Mucosa of stomach (tissue), 1 donor: ENCODE data around the gene TGFB3.
"Not testable (repeated sequence)": the region's sequence is repeated elsewhere in the genome, so short reads cannot be mapped to it uniquely, and the experiment has no call there.

ENCODE experiments used
- H3K27me3 ChIP-seq: one replicate; pipeline ENCODE4 v1.7.0; 2013; ENCODE audit warnings: mild to moderate bottlenecking, low read length; ENCODE audit not compliant: control insufficient read depth, insufficient read depth
- H3K36me3 ChIP-seq: one replicate; pipeline ENCODE4 v1.7.0; 2013; ENCODE audit warnings: low read length; ENCODE audit not compliant: control insufficient read depth, insufficient read depth
- H3K4me1 ChIP-seq: one replicate; pipeline ENCODE4 v1.7.0; 2013; ENCODE audit warnings: mild to moderate bottlenecking, low read length; ENCODE audit not compliant: control insufficient read depth, insufficient read depth
- H3K4me3 ChIP-seq: one replicate; pipeline ENCODE4 v1.7.0; 2013; ENCODE audit warnings: low read length
- H3K9ac ChIP-seq: one replicate; pipeline ENCODE4 v1.7.0; 2013; ENCODE audit warnings: mild to moderate bottlenecking, low read length, moderate library complexity
- H3K9me3 ChIP-seq: one replicate; pipeline ENCODE4 v1.7.0; 2013; ENCODE audit warnings: mild to moderate bottlenecking, low read length, moderate library complexity; ENCODE audit not compliant: control insufficient read depth
- donor health status: Pancreatic carcinoma.

The TGFB3 gene

DNA sequence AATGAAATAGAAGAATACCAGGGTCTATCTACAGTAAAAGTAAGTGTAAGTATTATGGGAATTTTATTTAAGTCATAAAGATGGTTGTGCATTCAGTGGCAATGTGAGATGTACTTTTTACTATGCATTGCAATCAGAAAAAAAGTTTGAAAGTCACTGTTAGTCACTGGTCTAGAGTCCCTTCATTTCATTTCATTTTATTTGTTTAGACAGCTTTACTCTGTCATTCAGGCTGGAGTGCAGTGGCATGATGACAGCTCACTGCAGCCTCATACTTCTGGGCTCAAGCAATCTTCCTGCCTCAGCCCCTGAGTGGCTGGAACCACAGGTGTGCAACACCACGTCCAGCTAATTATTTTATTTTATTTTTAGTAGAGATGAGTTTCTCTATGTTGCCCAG, 42.6 kb downstream of the TGFB3 start:
- H3K9me3 ChIP-seq, result no peaks in the 10 kb centered on the region
- no peaks in the 10 kb centered on the region for H3K4me1 ChIP-seq
- H3K9ac ChIP-seq, result no peak overlapping the region
- H3K4me3 ChIP-seq, result no peak overlapping the region
- no peaks in the 10 kb centered on the region for H3K27me3 ChIP-seq
- no peaks in the 10 kb centered on the region for H3K36me3 ChIP-seq

DNA sequence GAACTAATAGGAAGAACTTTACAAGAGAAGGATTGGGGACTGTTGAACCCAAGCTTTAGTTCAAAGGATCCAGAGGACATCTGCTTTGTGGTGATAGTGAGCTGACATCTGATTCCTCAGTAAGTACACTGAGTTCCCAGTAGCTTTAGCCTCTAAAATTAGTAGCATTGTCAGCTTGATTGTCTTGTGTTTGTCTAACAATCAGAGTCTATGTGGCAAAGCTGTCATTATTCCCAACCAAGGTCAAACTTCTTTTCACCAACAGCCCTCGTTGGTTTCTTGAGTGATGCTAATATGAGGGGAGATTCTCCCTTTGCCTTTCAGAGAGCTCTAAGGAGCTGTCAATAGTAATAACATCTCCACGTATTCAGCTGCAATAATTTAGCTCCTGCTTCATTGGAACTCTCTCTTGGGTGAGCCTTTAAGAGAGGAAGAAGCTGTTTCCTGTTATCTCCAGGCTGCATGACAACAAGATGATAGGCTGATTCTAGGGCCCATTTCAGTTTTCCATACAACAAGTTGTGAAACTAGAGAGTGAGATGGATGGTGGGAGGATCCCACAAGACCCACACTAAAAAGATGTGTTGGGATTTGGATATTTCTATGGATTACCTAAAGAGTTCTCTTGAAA, 46.7 kb downstream of the TGFB3 start:
- Histone ChIP-seq H3K4me1 (no peaks in the 10 kb centered on the region), H3K4me3 (no peak overlapping the region), H3K36me3 (no peaks in the 10 kb centered on the region), H3K9ac (no peak overlapping the region), H3K27me3 (no peaks in the 10 kb centered on the region), H3K9me3 (no peaks in the 10 kb centered on the region)

DNA sequence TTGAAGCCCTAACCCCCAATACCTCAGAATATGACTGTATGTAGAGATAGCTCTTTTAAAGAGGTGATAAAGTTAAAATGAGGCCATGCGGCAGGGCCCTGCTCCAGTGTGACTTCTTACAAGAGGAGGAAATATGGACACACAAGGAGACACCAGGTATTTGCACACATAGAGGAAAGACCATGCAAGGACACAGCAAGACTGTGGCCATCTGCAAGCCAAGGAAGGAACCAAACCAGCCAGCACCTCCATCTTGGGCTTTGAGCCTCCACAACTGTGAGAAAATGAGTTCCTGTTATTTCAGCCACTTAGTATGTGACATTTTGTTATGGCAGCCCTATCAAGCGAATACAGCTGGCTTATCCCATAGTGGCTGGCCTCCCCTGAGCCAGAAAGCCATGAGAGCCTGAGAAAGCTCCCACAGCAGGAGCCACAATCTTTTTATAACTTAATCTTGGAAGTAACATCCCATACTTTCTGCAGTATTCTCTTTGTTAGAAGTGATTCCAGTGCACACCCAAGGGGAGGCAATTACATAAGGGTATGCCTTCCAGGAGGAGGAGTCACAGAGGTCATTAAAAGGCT, 48.0 kb downstream of the TGFB3 start:
- no peaks in the 10 kb centered on the region for H3K4me1 ChIP-seq
- H3K9ac ChIP-seq, result no peak overlapping the region
- H3K27me3 ChIP-seq, result no peaks in the 10 kb centered on the region
- H3K4me3 ChIP-seq, result no peak overlapping the region
- H3K36me3 ChIP-seq, result no peaks in the 10 kb centered on the region
- no peaks in the 10 kb centered on the region for H3K9me3 ChIP-seq

DNA sequence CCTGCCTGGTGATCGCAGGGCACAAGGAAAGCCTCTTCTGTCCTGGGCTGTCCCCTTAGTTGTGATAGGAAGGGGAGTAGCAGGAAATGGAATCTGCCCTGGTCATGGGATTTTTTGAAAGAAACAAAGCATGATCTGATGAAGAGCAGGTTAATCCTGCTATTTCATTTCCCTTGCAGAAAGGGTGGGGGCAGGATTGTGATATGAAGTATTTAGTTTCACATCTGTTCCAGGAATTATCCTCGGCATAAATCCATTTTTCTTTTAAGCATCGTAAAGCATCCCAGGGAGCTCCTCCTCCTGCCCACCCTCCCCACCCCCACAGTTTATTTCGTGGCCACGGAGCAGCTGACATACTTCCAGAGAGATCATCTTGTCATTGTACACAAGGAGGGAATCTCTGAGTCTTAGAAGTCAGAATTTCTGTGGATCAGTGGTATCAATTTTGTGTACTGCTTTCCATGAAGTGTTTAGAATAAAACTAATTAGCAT, 53.1 kb downstream of the TGFB3 start:
- no peaks in the 10 kb centered on the region for H3K36me3 ChIP-seq
- H3K27me3 ChIP-seq, result no peaks in the 10 kb centered on the region
- no peaks in the 10 kb centered on the region for H3K9me3 ChIP-seq
- H3K9ac ChIP-seq, result no peak overlapping the region
- H3K4me3 ChIP-seq, result no peak overlapping the region
- no peaks in the 10 kb centered on the region for H3K4me1 ChIP-seq

DNA sequence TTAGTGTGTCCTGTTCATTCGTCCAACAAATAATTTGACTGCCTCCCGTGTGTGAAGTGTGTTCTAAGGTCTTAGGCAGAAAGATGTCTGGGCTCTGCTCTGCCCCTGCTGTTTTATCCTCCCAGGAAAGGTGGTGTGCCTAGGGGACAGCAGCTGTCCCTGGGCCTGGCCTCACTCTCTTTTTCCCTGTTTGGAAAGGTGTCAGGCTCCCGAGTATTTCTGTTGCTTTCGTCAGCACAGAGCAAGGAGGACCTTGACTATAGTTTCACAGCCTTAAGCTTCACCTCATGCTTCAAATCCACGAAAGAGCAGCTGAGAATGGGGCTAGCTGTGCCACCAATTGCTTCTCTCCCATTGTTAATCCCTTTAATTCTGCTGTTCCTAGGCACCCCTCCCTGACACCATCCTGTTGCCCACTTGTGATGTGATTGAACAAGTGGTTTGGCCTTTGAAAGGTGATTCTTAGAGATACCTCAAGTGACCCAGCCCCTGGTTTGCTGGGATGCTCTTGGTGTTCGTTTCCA, 54.2 kb downstream of the TGFB3 start:
- no peaks in the 10 kb centered on the region for H3K4me1 ChIP-seq
- H3K4me3 ChIP-seq, result no peak overlapping the region

DNA sequence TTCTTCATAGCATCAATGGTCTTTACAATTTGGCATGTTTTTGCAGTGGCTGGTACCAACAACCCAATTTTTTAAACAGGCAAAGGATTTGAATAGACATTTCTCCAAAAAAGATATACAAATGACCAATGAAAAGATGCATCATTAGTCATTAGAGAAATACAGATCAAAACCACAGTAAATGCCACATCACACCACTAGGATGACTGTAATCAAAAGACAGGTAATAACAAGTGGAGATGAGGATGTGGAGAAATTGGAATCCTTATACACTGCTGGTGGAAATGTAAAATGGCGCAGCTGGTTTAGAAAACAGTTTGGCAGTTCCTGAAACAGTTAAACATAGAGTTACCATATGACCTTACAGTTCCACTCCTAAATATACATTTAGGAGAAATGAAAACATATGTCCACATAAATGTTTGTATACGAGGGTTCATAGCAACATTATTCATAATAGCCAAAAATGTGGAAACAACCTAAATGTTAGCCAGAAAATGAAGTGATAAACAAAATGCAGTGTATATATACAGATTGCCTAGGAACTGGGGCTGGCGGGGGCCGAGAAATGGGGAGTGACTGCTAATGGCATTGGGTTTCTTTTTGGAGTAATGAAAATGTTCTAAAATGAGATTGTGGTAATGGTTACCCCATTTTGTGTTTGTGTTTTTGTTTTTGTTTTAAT, 55.2 kb downstream of the TGFB3 start:
- Histone ChIP-seq H3K9me3 (no peaks in the 10 kb centered on the region), H3K4me3 (no peak overlapping the region), H3K4me1 (no peaks in the 10 kb centered on the region), H3K9ac (no peak overlapping the region), H3K27me3 (no peaks in the 10 kb centered on the region), H3K36me3 (no peaks in the 10 kb centered on the region)

More for the DNA sequence above, 54.2 kb downstream of the TGFB3 start:
- H3K9me3 ChIP-seq, result no peaks in the 10 kb centered on the region
- H3K36me3 ChIP-seq, result no peaks in the 10 kb centered on the region
- no peaks in the 10 kb centered on the region for H3K27me3 ChIP-seq
- H3K9ac ChIP-seq, result no peak overlapping the region

DNA sequence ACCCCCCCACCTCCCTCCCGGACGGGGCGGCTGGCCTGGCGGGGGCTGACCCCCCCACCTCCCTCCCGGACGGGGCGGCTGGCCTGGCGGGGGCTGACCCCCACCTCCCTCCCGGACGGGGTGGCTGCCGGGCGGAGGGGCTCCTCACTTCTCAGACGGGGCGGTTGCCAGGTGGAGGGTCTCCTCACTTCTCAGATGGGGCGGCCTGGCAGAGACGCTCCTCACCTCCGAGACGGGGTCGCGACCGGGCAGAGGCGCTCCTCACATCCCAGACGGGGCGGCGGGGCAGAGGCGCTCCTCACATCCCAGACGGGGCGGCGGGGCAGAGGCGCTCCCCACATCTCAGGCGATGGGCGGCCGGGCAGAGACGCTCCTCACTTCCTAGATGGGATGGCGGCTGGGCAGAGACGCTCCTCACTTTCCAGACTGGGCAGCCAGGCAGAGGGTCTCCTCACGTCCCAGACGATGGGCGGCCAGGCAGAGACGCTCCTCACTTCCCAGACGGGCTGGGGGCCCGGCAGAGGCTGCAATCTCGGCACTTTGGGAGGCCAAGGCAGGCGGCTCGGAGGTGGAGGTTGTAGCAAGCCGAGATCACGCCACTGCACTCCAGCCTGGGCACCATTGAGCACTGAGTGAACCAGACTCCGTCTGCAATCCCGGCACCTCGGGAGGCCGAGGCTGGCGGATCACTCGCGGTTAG, 56.5 kb downstream of the TGFB3 start:
- not testable (repeated sequence) for H3K27me3 ChIP-seq, H3K9ac ChIP-seq, H3K36me3 ChIP-seq, H3K4me1 ChIP-seq, H3K4me3 ChIP-seq, H3K9me3 ChIP-seq

DNA sequence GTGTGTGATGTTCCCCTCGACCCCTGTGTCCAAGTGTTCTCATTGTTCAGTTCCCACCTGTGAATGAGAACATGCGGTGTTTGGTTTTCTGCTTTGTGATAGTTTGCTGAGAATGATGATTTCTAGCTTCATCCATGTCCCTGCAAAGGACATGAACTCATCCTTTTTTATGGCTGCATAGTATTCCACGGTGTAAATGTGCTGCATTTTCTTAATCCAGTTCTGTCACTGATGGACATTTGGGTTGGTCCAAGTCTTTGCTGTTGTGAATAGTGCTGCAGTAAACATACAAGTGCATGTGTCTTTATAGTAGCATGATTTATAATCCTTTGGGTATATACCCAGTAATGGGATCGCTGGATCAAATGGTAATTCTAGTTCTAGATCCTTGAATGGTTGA, 61.4 kb downstream of the TGFB3 start:
- not testable (repeated sequence) for H3K36me3 ChIP-seq, H3K4me3 ChIP-seq, H3K9me3 ChIP-seq, H3K4me1 ChIP-seq, H3K9ac ChIP-seq, H3K27me3 ChIP-seq

DNA sequence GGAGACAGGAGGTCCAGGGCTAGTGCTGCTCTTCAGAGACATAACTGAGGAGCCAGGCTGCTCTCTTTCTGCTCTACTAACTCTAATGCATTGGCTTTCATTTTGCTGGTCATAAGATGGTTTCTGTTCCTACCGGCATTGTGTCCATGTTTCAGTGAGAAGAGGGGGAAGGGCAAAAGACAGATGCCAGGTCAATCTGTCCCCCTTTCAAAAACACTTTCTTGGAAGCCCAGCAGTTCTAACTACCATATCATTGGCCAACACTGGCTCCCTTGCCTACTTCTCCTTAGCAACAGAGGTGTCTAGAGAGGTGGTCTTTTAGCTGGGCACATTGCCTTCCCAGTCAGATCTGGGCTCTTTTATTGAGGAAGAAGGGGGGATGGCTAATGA, 63.9 kb downstream of the TGFB3 start:
- Histone ChIP-seq H3K36me3 (no peaks in the 10 kb centered on the region), H3K27me3 (no peaks in the 10 kb centered on the region), H3K4me1 (no peaks in the 10 kb centered on the region), H3K9me3 (no peaks in the 10 kb centered on the region), H3K9ac (no peak overlapping the region), H3K4me3 (no peak overlapping the region)

DNA sequence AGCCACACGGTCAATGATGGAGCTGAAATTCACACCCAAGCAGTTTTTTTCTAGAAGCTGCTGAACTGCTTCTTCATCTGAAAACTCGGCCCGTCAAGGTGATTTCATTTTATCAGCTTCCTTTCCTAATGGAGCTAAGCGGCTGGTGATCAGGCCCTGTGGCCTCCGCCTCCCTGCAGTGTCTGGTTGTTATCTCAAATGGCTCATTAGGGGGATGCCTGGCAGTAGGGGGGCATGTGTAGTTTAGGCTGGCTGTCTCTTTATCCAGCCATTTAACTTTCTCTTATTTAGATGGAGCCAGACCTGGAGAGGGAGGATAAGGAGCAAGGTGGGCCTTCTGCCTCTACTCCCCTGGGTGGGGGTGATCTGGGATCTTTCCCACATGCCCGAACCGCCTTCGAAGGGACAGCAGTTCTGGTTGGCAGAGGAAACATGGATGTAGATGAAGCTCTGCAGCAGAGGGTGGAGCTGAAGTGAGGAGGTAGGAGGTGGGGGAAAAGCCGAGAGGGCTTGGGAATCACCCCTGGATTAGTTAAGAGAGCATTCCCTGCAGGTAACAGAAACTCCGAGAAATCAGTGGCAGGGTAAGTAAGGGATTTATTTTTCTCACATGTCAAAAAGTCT, 64.4 kb downstream of the TGFB3 start:
- Histone ChIP-seq H3K9ac (no peak overlapping the region), H3K4me1 (no peaks in the 10 kb centered on the region), H3K4me3 (no peak overlapping the region), H3K9me3 (no peaks in the 10 kb centered on the region), H3K27me3 (no peaks in the 10 kb centered on the region), H3K36me3 (no peaks in the 10 kb centered on the region)

DNA sequence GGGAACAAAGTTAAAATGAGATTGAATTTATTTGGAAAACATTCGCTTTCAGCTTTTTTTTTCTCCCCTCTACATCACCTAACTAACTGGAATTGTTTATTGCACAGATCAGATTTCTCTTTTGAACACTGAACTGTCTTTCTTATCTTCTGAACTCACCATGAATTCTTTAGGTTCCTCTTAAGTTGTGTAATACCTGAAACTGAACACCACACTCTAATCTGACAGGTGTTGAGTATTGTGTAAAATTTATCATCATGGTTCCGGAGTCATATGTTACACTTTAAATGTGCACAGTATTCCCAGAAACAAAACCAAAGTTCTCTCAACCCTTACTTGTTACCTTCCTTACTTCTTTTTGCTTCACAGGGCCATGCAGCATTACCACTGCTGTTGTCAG, 66.8 kb downstream of the TGFB3 start:
- Histone ChIP-seq H3K4me3 (no peak overlapping the region), H3K4me1 (no peaks in the 10 kb centered on the region), H3K9me3 (no peaks in the 10 kb centered on the region), H3K9ac (no peak overlapping the region), H3K36me3 (no peaks in the 10 kb centered on the region), H3K27me3 (no peaks in the 10 kb centered on the region)
